Renal cortical epithelial cell (primary cell): ENCODE results near the gene TP73. TPM values are rescaled to one million over a fixed set of nuclear protein-coding genes. Genes with fewer than 3 reads are reported as not detected.

Experiments
- DNase-seq: peaks from one replicate; pipeline ENCODE4 v3.0.0-alpha.2; 2011; ENCODE audit warnings: low read depth
- total RNA-seq: library from RNA; depleted of rRNA; stranded (reverse); fragments of >200 nt; gene quantifications from 2 replicates; pipeline ENCODE4 v1.2.3, GENCODE V29; 2014

The TP73 gene
- total RNA-seq, 1 donor from 2014 or later: under 0.01 TPM

GRCh38 chr1:3729594-3730542 is 77.6 kb downstream of the TP73 start:
- DNase-seq: no peak

DNA sequence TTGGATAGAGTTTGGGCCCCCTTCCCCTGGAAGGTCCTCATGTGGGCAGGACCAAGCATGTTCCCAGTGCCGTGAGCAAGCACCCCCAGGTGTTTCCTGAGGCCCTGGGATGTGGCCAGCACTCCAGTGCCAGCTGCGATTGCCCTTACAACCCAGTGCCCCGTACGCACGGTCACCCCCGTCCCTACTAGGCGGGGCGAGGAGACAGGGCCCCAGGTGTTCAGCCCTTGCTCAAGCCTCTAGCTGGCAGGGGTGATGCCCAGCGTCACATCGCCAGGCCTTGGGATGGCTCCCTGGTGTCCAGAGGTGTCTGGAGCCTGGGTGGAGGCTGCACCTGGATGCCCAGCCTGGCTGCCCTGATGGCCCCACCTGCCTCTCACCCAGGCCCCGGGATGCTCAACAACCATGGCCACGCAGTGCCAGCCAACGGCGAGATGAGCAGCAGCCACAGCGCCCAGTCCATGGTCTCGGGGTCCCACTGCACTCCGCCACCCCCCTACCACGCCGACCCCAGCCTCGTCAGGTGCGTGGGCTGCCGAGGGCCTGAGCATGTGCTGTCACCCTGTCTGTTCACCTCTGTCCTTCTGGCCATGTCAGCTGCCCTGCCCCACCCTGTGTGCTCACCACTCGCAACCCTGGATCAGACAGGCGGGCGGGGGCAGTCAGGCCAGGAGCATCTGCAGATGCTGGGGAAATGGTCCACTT is 78.4 kb downstream of the TP73 start:
- DNase-seq: no peak

DNA sequence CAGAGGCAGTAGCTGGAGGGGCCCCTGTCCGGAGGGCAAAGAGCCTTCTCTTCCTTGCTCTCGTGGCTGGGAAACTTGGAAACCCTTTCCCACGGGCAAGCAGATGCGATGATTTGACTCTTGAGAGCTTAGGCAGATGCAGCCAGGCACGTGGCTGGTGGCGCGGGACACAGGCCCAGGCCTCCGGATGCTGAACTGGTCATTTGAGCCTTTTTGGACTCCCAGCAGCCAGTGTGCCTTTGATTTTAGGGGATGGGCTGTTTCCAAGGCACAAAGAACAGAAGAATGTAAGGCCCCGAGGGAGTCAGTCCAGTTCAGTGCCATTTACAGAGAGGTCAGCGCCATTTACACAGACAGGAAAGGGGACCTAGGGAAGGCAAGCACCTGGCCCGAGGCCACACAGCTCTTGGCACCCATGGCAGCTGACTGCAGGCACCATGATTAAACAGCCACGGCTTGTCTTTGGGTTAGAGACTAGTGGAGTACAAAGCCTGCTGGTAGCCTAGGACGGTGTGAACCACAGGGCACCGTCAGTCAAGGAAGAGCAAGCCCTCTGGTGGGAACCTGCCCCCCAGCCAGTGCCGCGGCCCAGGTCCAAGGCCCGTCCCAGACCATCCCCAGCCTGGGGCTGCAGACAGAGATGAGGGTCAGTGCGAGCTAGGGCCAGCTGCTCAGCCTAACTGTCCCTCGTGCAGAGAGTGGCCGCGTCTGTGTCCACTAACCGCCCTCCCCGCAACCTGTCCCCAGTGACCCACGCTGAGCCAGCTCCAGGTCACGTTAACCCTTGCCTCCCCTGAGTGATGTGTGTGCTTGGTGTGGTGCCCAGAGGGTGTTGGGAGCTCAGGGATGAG is 79.5 kb downstream of the TP73 start:
- DNase-seq: no peak

- no peak for DNase-seq
These were observed 80.2 kb downstream of the TP73 start for GRCh38 chr1:3732434-3733093.

DNA sequence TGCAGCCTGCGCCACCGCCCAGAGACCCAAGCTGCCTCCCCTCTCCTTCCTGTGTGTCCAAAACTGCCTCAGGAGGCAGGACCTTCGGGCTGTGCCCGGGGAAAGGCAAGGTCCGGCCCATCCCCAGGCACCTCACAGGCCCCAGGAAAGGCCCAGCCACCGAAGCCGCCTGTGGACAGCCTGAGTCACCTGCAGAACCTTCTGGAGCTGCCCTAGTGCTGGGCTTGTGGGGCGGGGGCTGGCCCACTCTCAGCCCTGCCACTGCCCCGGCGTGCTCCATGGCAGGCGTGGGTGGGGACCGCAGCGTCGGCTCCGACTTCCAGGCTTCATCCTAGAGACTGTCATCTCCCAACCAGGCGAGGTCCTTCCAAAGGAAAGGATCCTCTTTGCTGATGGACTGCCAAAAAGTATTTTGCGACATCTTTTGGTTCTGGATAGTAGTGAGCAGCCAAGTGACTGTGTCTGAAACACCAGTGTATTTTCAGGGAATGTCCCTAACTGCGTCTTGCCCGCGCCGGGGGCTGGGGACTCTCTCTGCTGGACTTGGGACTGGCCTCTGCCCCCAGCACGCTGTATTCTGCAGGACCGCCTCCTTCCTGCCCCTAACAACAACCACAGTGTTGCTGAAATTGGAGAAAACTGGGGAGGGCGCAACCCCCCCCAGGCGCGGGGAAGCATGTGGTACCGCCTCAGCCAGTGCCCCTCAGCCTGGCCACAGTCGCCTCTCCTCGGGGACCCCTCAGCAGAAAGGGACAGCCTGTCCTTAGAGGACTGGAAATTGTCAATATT is 81.0 kb downstream of the TP73 start:
- DNase-seq: no peak

DNA sequence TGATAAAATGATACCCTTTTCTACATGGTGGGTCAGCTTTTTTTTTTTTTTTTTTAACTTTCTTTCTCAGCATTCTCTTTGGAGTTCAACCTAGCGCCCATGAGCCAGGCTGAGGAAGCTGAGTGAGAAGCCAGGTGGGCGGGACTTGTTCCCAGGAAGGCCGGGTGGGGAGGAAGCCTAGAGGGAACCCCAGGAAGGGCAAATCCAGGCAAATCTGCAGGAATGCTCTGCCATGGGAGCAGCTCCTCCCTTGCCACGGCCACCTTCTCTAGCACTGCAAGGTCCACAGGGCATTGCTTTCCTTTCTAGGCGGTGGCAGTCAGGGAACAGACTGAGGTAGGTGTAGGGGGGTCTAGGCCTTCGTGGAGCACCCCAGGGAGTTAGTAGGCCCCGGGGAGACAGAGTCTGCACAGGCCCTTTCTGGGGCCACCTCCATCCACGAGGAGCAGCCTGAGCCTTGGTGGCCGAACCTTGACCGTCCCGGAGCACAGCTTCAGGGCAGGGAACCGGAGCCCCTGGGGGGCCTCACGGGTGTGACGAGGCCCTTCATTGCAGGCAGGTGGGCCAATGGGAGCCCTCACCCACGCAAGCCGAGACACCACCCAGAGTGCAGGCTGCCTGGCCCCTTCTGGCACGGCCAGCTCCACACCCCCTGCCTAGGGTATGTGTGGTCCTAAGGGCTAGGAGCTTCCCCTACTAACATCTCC is 81.7 kb downstream of the TP73 start:
- no peak for DNase-seq

DNA sequence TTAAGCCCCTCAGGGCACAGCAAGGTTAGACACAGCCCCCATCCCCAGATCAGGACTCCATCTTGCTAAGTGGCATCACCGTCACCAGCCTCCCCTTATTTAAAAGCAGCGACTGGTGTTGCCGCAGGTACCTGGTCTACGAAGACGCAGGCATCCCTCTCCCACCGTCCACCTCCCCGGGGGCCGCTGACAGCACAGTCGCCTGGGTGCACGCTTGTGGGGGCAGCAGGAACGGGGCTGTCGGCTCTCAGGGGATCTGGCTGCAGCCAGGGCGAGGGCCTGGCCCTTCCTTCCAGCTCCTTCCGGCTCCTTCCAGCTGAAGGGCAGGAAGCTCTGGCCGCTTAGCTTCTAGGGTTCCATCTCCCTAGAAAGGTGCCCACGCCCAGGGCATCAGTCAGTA is 82.3 kb downstream of the TP73 start:
- DNase-seq: no peak

DNA sequence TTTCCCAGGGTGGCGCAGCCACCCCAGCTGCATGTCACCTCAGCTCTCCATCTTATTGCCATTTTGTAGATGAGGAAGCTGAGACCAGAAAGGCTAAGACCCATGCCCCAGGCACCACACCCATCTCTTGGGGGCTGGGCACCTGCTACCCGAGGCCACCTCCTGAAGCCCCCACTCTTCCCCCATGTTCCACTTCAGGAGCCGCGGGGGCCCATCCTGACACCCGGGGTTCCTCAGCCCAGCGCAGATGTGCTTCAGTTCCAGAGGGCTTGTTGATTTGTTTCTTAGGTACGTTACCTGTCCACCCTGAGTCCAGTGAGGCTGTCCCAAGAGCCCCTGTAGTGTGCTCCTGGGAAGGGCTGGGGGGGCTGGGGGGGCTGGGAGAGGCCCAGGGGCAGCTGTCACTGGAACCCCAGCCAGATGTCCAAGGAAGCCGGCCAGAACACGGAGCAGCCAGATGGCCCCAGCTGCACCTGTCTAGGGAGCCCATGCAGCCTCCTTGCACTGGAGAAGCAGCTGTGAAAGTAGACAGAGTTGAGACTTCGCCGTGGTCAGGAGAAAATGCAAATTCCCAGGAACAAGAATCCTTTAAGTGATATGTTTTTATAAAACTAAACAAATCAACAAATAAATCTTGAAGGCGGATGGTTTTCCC is 82.8 kb downstream of the TP73 start:
- DNase-seq: no peak

- no peak for DNase-seq
These were observed 83.4 kb downstream of the TP73 start for GRCh38 chr1:3735688-3736087.

DNA sequence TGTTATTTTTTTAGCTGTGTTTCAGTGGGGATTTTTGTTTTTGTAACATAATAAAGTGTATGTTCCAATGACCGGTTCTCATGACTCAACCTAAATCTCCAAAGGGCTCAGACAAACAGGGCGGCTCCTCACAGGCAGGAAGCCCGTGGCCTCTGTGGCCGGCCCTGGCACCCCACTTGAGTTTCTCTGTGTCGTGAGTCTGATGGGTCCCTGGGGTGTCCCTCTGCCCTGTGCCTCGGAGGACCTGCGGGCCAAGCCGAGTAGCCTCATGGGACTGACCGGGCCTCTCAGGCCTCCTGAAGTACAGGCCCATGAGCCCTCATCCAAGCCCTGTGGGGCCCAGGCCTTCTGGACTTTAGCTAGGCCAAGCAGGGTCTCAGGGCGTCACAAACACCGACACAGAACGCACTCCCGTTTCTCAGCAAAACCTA is 83.8 kb downstream of the TP73 start:
- no peak for DNase-seq

DNA sequence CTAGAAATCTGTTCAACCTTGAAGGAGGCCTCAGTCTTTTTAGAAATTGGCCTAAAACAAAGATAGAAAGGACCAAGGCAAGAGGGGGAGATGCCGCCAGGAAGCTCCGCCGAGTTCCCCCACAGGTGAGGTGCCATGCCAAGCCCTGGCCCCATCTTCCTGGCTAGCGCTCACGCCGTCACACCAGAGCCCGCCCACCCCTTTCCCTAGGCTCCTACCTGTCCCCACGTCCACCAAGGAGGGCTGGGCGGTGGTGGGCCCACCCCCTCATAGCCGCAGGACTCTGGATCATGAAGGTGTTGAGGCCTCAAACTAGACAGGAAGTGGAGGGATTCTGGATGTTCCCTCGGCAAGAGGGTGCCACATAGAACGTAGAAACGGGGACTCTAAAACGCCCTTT is 84.4 kb downstream of the TP73 start:
- DNase-seq: no peak

GRCh38 chr1:3738943-3739342 is 86.6 kb downstream of the TP73 start:
- no peak for DNase-seq

DNA sequence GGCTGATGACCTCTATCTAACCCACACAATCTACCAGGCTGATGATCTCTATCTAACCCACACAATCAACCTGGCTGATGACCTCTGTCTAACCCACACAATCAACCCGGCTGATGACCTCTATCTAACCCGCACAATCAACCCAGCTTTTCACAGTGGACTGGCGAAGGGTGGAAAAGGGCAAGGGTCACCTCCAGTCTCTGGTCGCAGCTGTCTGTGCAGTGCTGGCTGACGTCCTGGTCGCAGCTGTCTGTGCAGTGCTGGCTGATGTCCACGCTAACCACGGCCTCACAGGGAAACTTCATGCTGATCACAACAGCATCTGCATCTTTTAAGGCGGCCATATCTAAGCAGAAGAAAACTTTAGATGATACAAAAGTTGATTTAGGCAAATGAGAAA is 87.7 kb downstream of the TP73 start:
- no peak for DNase-seq

DNA sequence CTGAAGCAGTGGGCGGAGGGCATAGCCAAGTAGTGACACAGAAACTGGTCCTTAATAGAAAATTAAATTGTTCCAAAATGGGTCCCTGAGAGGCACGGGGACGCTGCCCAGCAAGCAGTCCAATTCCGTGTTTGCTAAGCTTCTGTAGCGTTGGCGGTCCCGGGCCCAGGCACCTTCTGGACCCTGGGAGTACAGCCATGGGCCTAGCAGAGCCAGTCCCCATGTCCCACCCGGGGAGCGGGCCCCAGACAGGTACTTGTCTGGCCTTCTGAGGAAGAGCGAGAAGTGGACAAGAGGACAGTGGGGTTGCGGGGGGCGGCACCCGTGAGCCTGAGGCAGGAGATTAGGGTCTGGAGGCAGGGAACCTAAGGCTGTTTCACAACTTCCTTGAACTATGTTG is 88.4 kb downstream of the TP73 start:
- DNase-seq: no peak

- no peak for DNase-seq
These were observed 89.5 kb downstream of the TP73 start for GRCh38 chr1:3741566-3742438.

- no peak for DNase-seq
These were observed 90.4 kb downstream of the TP73 start for GRCh38 chr1:3742439-3743298.

DNA sequence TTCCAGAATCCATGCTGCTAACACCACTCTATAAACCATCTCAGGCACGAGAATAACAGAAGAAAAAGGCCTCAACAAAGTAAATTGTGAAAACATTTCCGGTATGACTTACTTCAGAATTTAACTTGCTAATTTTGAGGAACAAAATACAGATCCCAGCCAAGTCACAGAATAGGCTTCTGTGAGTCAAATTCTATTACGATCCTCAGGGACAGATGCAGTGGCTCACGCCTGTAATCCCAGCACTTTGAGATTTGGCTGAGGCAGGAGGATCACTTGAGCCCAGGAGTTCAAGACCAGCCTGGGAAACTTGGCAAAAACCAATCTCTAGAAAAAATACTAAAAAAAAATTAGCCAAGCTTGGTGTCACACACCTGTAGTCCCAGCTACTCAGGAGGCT is 91.1 kb downstream of the TP73 start:
- DNase-seq: no peak

DNA sequence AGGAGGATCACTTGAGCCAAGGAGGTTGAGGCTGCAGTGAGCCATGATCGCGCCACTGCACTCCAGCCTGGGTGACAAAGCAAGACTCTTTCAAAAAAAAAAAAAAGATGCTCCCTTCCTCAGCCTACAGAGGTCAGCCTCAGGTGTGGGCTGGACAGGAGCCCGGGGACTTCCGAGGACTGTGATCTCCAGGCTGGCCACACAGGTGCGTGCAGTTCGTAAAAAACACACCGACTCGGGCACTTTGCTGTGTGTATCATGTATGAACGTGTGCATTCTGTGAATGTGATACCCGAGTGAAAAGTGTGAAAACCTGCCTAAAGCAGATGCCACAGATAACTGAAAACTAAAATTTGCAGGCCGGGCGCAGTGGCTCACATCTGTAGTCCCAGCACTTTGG is 91.5 kb downstream of the TP73 start:
- DNase-seq: no peak
